Measurements from ENCODE around the gene SV2C.
A peak's percentile ranks its signal among the peaks of the same experiment; 100 is the strongest.
"Not testable (repeated sequence)": the region's sequence is repeated elsewhere in the genome, so short reads cannot be mapped to it uniquely, and the experiment has no call there.

SV2C gene

GRCh38 chr5:76363352-76364225, 280.4 kb downstream of the SV2C start:
- DNase-seq = no peak

- no peak for DNase-seq
Observed at GRCh38 chr5:76364226-76364589, 281.0 kb downstream of the SV2C start.

- DNase-seq = no peak
Observed at GRCh38 chr5:76365561-76365960, 282.4 kb downstream of the SV2C start.

- DNase-seq = no peak
Observed at GRCh38 chr5:76366596-76366995, 283.4 kb downstream of the SV2C start.

- DNase-seq = no peak
Observed at GRCh38 chr5:76367623-76368371, 284.6 kb downstream of the SV2C start.

- no peak for DNase-seq
Observed at GRCh38 chr5:76368941-76369340, 285.8 kb downstream of the SV2C start.

- DNase-seq = not testable (repeated sequence)
Observed at GRCh38 chr5:76369668-76370067, 286.5 kb downstream of the SV2C start.

- DNase-seq = no peak
Observed at GRCh38 chr5:76371960-76372322, 288.8 kb downstream of the SV2C start.

- DNase-seq = no peak
Observed at GRCh38 chr5:76372323-76373054, 289.3 kb downstream of the SV2C start.

- no peak for DNase-seq
Observed at GRCh38 chr5:76376148-76376865, 293.1 kb downstream of the SV2C start.

GRCh38 chr5:76376866-76377230, 293.7 kb downstream of the SV2C start:
- no peak for DNase-seq

GRCh38 chr5:76378355-76378754, 295.2 kb downstream of the SV2C start:
- DNase-seq = no peak

GRCh38 chr5:76379316-76379715, 296.1 kb downstream of the SV2C start:
- DNase-seq = peak; percentile 9

GRCh38 chr5:76379855-76380254, 296.7 kb downstream of the SV2C start:
- no peak for DNase-seq

GRCh38 chr5:76380346-76381066, 297.3 kb downstream of the SV2C start:
- DNase-seq = no peak

- DNase-seq = no peak
Observed at GRCh38 chr5:76383126-76383832, 300.1 kb downstream of the SV2C start.

- no peak for DNase-seq
Observed at GRCh38 chr5:76384189-76384588, 301.0 kb downstream of the SV2C start.

- DNase-seq = no peak
Observed at GRCh38 chr5:76384705-76385104, 301.5 kb downstream of the SV2C start.

GRCh38 chr5:76385540-76385939, 302.4 kb downstream of the SV2C start:
- DNase-seq = no peak

- DNase-seq = no peak
Observed at GRCh38 chr5:76386360-76386759, 303.2 kb downstream of the SV2C start.

GRCh38 chr5:76388236-76388635, 305.1 kb downstream of the SV2C start:
- DNase-seq = no peak
